ENCODE data around the gene C6orf141.

The C6orf141 gene

DNA sequence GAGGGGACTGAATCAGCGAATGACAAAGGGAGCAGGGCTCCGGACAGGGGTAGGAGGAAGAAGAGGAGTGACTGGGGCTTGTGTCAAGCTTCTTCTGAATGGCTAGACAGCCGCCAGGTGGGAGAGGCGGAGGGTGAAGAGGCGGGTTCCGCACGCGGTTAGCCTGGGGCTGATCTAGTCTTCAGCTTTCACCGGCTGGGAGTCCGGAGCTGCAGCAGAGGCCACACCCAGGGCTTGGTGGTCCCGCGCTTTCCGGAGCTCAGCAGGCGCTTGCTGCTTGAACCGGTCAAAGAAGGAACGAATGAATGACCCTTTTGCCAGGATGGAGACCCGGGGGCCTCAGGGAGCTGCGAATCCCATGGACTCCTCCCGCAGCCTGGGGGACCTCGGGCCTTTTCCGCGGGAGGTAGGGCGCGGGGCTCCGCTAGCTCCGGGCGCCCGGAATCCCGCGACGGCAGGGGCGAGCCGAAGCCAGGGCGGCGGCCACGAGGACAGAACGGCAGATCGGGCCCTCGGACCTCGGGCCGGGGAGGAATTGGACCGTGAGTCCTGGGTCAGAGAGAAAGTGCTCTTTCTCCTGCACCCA lies at the start of gene C6orf141:
TSS of gene C6orf141 (plus strand) at position 177 of the 586 bp plus-strand sequence. CDS start at position 302, 125 bp downstream.
- no peak for DNase-seq

DNA sequence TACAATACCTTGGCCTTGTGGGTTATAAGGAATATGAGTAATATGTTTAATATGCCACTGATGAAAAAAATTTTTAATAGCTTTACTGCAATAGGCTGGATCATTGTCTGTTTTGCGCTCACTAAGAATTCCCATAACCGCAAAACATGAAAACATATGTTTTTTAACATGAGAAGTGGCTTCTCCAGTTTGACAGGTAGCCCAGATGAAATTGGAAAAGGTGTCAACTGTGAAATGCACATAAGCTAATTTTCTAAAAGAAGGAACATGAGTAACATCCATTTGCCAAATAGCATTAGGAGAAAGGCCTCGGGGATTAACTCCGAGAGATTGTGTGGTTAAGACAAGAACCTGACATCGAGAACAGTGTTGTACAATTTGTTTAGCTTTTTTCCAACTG lies 45.8 kb upstream of the C6orf141 start:
- no peak for DNase-seq

DNA sequence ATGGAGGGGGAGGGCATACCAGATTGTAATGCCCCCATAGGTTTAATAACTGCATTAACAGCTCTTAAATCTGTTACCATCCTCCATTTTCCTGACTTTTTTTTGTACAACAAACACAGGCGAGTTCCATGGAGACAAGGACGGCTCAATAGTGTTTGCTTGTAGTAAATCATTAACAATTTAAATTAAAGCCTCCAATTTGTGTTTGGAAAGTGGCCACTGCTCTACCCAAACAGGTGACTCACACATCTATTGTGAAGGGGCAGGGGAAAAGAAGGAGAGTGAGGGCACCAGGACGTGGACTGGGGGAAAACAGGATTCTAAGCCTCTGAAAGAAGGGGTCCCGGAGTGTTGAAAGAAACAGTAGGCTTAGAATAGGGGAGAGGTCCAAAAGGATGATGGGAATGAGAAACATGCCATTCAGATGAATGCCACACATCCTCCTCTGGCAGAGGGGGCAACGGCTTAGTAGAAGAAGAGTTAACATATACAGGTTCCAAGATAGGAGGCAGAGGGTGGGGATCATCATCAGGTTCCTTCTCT lies 43.8 kb upstream of the C6orf141 start:
- DNase-seq, result no peak

DNA sequence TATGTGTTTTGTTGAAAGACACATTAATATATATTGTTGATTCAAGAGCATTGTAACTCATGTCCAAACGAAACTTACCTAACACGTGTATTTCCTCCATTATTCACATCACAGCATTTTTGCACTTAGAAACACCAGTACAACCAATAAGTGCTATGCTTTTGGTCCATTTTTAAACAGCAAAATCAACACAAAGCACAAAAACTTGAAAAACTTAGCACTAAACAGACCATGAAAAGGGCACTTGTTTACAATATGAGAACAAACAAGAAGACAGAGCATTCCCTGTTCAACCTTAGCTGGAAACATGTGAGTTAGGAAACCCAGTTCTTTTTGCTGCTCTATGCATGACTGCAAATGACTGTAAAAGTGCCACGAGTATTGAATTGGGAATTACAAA lies 41.1 kb upstream of the C6orf141 start:
- no peak for DNase-seq

DNA sequence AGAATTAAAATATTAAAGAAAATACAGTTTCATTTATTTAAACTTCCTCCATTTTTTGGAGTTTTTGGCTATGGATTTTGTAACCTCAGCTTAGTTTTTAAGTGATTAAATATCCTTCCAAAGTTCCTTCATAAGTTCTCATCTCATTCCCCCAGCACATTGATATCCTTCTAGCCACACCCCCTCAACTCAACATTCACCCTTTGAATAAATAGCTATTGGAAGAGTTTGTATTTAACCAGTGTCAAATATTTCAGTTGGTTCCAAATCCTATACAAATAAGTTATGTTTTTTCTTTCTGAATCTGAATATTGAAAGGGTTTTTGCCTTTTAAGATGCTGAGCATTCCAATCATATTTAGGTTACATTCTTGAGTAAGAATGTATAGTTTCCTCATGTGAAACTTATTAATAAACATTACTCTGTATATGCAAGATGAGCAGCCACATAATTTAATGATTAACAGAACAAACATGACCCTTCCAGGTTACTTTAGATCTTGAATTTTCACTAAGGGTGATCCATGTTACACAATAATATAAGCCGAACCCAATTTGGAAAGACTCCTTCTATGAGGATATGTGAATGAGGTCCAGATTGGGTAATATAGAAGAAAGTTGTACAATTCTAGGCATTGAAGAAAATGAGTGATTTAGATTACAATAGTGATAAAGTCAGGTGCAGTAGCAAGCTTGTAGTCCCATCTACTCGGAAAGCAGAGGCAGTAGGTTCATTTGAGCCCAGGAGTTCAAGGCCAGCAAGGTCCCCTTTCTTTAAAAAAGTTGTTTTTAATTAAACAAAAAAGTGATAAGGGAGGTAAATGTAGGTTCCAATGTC lies 37.1 kb upstream of the C6orf141 start:
- no peak for DNase-seq

DNA sequence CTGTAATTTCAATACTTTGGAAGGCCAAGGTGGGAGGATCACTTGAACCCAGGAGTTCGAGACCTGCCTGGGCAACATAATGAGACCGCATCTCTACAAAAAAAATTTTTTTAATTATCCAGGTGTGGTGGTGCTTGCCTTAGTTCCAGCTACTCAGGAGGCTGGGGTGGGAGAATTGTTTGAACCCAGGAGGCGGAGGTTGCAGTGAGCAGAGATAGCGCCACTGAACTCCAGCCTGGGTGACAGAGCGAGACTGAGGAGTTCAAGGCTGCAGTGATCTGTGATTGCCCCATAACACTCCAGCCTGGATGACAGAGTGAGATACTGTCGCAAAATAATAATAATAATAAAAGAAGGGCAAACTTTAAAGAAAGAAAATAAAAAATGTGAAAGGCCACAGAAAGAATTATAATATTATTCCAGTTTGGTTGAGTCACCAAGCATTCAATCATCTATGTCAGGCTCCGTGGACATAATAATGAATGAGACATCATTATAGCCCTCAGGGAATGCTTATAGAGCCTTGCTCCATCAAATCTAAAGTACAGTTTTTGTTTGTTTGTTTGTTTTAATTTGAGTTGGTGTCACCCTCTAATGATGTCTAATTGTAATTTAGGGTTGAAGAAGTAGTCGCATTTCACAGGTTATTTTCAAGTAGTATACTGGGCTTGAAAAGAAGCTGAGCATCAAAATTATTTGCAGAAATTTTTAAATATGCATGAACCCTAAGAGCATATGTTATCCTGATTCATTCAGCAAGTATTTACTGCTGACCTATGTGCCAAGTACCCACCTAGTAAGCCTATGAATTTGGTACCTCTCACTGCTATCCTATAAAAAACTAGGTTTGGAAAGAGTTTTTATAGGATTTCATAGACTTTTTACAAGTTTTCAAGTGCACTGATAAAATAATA lies 35.6 kb upstream of the C6orf141 start:
- DNase-seq, result no peak

DNA sequence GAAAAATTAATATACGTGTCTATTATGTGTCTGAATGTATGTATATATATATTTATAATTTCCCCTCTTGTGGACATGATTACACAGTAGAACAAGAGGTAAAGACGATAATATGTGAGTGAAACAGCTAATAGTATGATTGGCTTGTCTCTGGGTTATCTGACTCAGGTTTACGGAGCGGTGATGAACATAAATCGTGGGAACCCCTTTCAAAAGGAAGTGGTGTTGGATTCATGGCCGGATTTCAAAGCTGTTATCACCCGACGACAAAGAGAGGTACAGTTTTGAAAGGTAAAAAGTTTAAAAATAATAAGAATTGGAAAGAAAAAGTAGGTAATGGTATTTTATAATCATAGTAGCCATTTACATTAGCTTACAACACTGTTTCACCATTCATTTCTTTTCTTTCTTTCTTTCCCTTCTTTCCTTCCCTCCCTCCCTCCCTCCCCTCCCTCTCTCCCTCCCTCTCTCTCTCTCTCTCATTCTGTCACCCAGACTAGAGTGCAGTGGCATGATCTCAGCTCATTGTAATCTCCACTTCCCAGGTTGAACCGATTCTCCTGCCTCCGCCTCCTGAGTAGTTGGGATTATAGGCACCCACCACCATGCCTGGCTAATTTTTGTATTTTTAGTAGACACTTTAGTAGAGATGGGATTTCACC lies 34.9 kb upstream of the C6orf141 start:
- DNase-seq, result no peak

DNA sequence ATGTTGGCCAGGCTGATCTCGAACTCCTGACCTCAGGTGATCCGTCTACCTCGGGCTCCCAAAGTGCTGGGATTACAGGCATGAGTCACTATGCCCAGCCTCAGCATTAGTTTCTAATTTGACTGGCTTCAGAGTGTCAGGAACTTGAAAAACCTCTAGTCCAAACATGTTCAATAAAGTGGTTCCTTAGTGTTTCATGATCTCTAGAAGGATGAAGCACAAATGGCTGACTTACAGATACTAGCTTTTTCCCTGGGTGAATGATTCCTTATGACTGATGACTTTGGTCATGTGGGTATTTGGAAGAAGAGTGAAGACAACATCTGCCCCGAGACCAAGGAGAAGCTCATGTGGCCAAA lies 34.3 kb upstream of the C6orf141 start:
- DNase-seq, result no peak

DNA sequence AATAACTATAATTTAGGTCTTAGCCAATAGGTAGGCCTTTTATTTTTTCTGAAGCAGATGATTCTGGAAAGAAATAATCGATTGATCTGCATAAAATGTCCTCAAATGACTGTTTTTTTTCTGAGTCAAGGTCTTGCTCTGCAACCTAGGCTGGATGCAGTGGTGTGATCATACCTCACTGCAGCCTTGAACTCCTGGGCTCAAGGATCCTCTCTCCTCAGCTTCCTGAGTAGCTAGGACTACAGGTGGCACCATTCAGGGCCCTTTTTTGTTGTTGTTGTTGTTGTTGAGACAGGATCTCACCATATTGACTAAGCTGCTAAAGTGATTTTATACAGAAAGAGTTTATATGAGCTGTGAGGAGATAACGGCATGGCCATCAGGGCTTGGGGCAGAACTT lies 32.5 kb upstream of the C6orf141 start:
- DNase-seq, result no peak

DNA sequence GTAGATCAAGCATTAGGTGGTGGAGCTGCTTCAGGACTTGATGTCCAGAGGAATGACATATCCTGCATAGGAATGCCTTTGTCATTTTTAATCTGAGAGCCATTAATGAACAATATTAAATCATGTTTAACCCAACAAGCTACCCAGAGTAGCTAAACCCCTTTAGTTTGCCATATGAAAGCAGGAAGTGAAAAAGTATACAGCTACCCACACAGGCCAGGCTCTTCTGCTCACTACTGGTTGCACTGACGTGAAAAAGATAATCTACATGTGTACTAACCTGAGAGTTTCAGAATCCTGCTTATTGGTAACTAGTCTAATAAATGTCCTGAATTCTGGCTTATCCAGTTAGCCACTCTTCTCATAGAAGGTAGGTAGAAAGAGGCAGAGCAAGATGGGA lies 30.8 kb upstream of the C6orf141 start:
- no peak for DNase-seq

DNA sequence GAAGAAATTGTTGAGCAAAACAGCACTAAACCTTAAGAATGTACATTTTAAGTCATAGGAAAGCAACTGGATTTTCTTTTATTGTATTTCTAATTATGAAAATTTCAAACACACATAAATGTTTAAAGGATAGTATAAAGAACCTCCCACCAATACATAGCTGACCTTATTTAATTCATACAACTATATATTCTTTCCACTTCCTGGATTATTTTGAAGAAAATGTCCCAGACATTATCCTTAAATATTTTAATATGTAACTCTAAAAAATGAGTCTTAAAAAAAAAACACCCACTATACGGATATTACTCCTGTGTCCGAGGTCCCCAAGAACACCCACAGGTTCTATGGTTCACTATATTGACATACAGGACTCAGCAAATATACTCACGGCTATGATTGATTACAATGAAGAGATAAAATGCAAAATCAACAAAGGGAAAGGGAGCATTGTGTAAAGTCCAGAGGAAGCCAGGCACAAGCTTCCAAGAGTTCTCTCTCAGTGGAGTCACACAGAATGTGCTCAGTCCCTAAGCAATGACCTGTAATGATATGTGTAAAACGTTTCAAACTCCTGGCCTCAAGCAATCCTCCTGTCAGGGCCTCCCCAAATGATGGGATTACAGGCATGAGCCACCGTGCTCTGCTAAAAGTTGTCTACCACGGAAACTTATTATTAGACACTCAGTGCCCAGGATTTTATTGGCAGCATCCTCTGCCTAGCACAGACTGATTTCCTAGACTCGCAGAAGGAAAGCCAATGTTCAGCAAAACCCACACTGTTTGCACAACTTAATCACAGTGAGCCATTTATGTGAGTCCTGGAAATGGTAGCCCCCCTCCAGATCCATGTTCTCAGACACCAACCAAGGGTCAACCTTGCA lies 27.5 kb upstream of the C6orf141 start:
- DNase-seq, result no peak

DNA sequence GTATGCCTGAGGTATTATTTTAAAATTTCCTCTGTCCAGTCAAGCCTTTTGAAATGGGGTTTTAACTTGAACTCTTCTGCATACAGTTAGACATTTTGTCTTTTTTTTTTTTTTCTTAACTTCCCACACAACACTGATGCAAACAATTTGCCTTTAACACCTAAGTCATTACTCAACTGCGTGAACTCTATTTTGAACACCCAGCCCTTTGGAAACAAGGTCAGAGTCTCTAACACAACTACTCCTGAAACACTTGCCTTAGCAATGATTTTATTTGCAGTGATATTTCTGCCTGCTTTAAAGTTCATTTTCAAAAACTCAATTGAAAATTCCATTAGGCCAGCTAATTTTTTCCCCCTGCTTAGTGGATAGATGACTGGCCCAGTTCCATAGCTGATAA lies 26.6 kb upstream of the C6orf141 start:
- DNase-seq, result no peak

DNA sequence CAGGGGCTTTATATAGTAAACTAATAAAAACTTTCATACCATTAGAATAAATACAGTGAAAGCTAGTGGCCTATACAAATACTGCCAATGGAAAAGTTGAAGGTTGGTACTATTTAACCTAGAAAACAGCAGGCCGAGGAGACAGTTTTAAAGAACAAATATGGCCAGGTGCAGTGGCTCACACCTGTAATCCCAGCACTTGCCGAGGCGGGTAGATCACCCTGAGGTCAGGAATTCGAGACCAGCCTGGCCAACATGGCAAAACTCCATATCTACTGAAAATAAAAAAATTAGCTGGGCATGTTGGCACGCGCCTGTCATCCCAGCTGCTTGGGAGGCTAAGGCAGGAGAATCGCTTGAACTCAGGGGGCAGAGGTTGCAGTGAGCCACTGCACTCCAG lies 25.9 kb upstream of the C6orf141 start:
- DNase-seq, result no peak

DNA sequence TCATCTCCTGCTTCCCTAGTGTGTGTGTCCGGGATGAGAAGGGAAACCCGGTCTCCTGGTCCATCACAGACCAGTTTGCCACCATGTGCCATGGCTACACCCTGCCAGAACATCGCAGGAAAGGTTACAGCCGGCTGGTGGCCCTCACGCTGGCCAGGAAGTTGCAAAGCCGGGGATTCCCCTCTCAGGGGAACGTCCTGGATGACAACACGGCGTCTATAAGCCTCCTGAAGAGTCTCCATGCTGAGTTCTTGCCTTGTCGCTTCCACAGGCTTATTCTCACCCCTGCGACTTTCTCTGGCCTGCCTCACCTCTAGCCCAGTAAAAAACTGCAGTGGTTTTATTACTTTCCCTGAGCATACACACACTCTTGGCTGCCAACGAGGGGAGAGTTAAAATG lies 23.9 kb upstream of the C6orf141 start:
- DNase-seq, result no peak

DNA sequence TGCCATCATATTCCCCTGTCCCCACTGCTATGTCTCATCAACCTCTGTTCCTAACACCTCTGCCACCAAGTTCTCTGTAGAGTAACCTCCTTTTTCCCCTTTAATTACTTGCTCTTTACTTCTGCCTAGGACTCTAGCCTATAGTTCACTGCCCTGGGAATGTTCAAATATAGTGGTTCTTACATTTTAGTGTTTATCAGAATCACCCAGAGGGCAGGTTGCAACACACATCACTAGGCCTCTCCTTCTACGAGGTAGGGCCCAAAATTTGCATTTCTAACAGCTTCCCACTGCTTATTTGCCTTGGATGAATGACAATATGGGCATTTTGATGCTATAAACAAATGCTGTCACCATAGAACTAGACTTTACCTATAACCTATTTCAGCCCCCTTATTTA lies 23.1 kb upstream of the C6orf141 start:
- DNase-seq, result no peak

DNA sequence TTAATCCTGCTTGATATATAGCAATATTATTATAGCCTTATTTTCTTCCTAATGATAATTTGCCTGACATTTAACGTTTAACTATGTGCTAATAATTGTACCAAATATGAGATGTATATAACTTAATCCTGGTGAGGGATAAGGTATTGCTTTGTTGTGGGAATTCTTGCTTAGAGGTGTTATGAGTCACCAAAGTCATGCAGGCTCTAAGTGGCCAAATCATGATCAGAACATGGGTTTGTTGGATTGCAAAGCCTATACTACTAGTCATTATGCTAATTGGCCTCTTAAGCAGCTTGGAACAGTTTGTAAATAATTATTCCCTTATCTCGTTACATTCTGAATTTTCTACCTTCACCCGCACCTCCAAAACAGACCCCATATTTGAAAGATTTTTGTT lies 21.9 kb upstream of the C6orf141 start:
- no peak for DNase-seq

DNA sequence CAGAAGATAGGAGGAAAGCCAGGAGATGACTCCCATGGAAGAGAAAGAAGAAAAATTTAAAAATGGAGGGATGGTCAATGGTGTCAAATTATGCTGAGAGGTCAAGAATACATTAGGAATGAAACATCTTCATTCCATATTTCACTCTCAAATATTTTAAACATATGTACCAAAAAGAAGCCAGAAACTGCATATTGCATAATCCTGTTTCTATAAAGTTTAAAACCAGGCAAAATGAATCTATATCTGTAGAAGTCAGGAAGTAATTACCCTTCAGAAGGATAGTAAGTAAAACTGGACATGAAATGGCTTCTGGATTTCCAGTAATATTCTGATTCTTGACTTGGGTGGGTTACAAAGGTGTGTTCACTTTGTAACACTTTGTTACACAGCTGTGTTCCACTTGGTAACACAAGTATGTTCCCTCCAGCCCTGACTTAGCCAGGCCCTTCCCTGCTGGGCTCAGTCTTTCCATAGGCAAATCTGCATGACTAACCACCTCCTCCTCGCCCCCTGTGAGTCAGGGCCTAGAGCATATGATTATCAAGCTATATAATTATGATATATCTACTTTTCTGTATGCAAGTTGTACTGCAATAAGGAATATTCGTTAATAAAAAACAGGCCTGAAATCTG lies 20.2 kb upstream of the C6orf141 start:
- DNase-seq, result no peak

DNA sequence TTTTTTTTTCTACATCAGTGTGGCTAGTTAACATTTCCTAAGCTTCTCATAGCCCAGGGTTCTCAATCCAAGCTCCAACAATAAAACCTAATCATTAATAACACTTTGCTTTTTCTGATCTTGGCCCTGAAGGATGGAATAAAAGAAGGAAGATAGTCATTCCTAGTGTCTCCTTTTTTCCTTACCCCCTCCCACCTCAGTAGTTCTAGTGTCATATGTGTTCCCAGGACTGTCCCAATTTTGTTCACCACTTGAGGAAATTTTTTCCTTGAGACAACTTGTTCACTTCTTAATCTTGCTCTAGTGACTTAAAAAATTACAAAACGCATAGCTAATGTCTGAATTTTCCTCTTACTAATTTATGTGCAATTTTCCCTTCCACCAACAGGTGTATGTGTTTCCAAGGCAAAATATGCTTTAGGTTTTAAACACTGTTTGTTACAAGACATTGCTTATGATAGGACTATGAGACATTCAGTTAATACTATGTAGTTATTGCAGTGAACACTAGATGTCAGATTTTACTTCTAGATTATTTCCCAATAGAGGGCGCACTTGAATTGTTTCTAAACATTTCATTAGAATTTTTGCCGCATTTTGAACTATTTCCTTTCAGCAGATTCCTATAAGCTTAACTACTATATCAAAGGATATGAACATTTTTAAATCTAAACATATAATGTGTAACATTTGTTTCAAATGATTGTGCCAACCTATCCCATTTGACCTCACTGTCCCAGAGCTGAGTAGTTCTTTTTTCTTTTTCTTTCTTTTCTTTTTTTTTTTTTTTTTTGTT lies 18.5 kb upstream of the C6orf141 start:
- DNase-seq, result no peak

DNA sequence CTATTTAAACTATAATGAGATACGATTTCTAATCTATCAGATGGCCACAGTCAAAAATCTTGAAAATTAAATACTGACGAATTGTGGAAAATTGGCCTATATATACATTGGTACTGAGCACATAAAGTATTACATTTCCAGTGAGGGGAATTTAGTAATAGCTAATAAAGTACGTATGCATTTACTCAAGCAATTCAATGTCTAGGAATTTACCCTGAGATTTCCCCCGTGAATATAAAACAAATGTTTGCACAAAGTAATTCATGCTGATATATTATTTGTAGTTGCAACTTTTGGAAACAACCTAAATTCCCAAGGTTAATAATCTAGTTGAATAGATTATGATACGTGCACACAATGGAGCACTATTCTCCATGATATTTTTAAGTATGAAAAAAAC lies 14.7 kb upstream of the C6orf141 start:
- DNase-seq, result no peak

DNA sequence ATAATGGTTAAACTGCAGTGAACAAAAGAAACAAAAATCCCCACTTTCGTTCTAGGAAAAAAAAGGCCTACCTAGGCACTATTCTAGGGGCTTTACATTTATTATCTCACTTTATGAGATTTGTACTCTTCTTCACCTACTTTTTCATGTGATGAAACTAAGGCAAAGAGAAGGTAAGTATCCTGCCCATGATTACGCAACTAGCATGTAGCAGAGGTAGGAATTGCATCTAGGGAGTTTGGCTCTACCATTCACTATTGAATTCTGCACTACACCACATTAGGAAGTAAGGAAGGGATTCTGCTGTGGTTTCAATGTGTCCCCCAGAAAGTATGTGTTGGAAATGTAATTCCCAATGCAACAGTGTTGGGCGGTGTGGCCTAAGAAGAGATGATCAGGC lies 11.4 kb upstream of the C6orf141 start:
- no peak for DNase-seq

DNA sequence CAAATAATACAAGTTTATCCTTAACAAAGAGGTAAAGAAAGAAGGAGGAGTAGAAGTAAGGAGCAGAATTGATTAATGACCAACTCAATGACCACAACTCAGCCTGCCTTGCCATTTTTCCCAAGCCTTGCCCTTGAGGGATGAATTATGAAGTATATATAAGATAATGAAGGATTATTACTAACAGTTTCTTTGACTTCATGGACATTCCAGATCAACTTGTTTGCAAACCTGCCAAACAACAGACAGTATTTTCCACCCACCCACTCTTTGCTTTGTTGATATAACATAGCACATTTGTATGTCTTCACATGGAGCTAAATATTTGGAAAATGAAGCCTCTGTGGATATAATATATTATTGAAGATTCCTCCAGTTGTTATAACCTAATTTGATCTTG lies 9.9 kb upstream of the C6orf141 start:
- DNase-seq, result no peak
